Transverse colon (tissue), 4 donors: ENCODE measurements around the gene ADAM22.

Source experiments
- CTCF ChIP-seq, 5 experiments: fragments of 200-600 bp in 3 of 5; fragments of 450-650 bp in 2 of 5; sonication (generic) in 3 of 5; IDR thresholded peaks; 1 replicate in 2 of 5; 2 replicates in 3 of 5; pipeline ENCODE4 v1.5.1; 2016 to 2017; ENCODE audit warnings: antibody characterized with exemption in 5 of 5, inconsistent platforms in 3 of 5, mild to moderate bottlenecking in 2 of 5, moderate library complexity in 1 of 5
- EP300 ChIP-seq: sonication (generic); formaldehyde crosslinking; IDR thresholded peaks from one replicate; pipeline ENCODE4 v1.6.1; 2017; ENCODE audit warnings: antibody characterized with exemption, low read depth
- POLR2A ChIP-seq: fragments of 450-650 bp; IDR thresholded peaks from one replicate; pipeline ENCODE4 v1.6.1; 2016; ENCODE audit warnings: antibody characterized with exemption, mild to moderate bottlenecking, moderate library complexity
- POLR2AphosphoS5 ChIP-seq, 3 donors: sonication (generic); formaldehyde crosslinking; IDR thresholded peaks; one replicate each; pipeline ENCODE4 v1.6.1; 2016; ENCODE audit warnings: antibody characterized with exemption in 3 of 3

- TF ChIP-seq CTCF (IDR thresholded peaks at IDR 0.05) (no peak), POLR2A (no peak), EP300 (no peak), POLR2AphosphoS5 (IDR thresholded peaks at IDR 0.05) (no peak)
Observed at GRCh38 chr7:88183051-88183450, 249.0 kb downstream of the ADAM22 start.
